Transverse colon (tissue), 4 donors: ENCODE results near the gene OR9A2. TPM values are rescaled to one million over a fixed set of nuclear protein-coding genes. Genes with fewer than 3 reads are reported as not detected.
A peak's percentile ranks its signal among the peaks of the same experiment; 100 is the strongest.

Experiments
- DNase-seq: peaks from one replicate; pipeline ENCODE4 v3.0.0-alpha.2; 2019
- H3K27ac ChIP-seq, 4 donors: fragments of 200-600 bp; sonication (generic); 2 replicates each; pipeline ENCODE4 v1.5.1; 2016 to 2018; ENCODE audit warnings: inconsistent platforms in 4 of 4
- H3K27me3 ChIP-seq: fragments of 200-600 bp; sonication (generic); 2 replicates; pipeline ENCODE4 v1.5.1; 2017; ENCODE audit warnings: inconsistent platforms
- H3K36me3 ChIP-seq, 4 donors: fragments of 200-600 bp; sonication (generic); 2 replicates each; pipeline ENCODE4 v1.5.1; 2017 to 2019; ENCODE audit warnings: inconsistent platforms in 4 of 4
- H3K4me1 ChIP-seq, 4 donors: fragments of 200-600 bp; sonication (generic); 2 replicates each; pipeline ENCODE4 v1.5.1; 2017 to 2020; ENCODE audit warnings: inconsistent platforms in 4 of 4
- H3K4me3 ChIP-seq, 4 donors: fragments of 200-600 bp; sonication (generic); 1 replicate in 1 of 4; 2 replicates in 3 of 4; pipeline versions ENCODE4 v1.5.1 to v1.6.1; 2017 to 2019; ENCODE audit warnings: inconsistent platforms in 4 of 4
- H3K9me3 ChIP-seq, 2 donors: fragments of 200-600 bp; sonication (generic); 2 replicates each; pipeline ENCODE4 v1.5.1; 2017 to 2019; ENCODE audit warnings: inconsistent platforms in 2 of 2
- EP300 ChIP-seq: sonication (generic); formaldehyde crosslinking; IDR thresholded peaks from one replicate; pipeline ENCODE4 v1.6.1; 2017; ENCODE audit warnings: antibody characterized with exemption, low read depth
- POLR2A ChIP-seq: fragments of 450-650 bp; IDR thresholded peaks from one replicate; pipeline ENCODE4 v1.6.1; 2016; ENCODE audit warnings: antibody characterized with exemption, mild to moderate bottlenecking, moderate library complexity
- POLR2AphosphoS5 ChIP-seq, 3 donors: sonication (generic); formaldehyde crosslinking; IDR thresholded peaks; one replicate each; pipeline ENCODE4 v1.6.1; 2016; ENCODE audit warnings: antibody characterized with exemption in 3 of 3
- WGBS, 2 donors: methylation state at CpG; one replicate each; pipeline ENCODE4 v1.1.5; 2018; ENCODE audit warnings: low coverage in 1 of 2; 5-methylcytosine and 5-hydroxymethylcytosine counted together
- in situ Hi-C, 4 donors: fragments of 200-750 bp; cut with MboI; loops; one replicate each; pipeline versions ENCODE4 v1.15.0 to v1.15.1; 2017; ENCODE audit warnings: low sequenced_read_pairs in 3 of 4, low pct_ligation_motif_present in 1 of 4, low pct_unique_long_range_greater_than_20kb in 1 of 4
- intact Hi-C: fragments of 100-400 bp; cut with DNase I; formaldehyde crosslinking; loops from one replicate; pipeline ENCODE4 v1.15.1; 2023; ENCODE audit warnings: low total_unique reads
- total RNA-seq, 4 donors: library from RNA; depleted of rRNA; stranded (reverse); fragments of >200 nt; gene quantifications; one replicate each; pipeline ENCODE4 v1.1.0, GENCODE V29; 2016
- TF ChIP-seq, protein P1 (sequence below), 5 experiments: fragments of 200-600 bp in 3 of 5; fragments of 450-650 bp in 2 of 5; sonication (generic) in 3 of 5; IDR thresholded peaks; 1 replicate in 2 of 5; 2 replicates in 3 of 5; pipeline ENCODE4 v1.5.1; 2016 to 2017; ENCODE audit warnings: antibody characterized with exemption in 5 of 5, inconsistent platforms in 3 of 5, mild to moderate bottlenecking in 2 of 5, moderate library complexity in 1 of 5

OR9A2 gene
- total RNA-seq, 4 donors from 2014 or later = not detected

DNA sequence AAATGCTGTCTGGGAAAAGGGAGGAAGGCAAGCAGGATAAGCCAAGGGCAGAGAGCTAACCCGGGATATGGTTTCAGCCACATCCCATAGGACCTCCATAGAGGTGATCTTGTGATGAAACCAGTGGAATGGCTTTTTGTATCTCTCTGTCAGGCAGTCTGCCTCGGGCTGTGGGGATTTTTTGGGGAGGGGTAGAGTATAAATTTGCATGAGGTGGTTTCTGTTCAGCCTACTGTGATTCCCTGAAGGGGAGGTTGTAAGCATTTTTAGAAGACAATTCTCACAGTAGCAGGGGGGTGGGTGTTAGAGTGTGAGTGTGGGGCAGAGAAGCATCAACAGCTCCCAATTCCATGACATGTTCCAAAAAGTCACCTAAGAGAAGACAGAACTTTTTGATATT lies 11.8 kb downstream of the OR9A2 start:
- H3K36me3 ChIP-seq = no peaks in the 10 kb centered on the region
- H3K9me3 ChIP-seq = no peaks in the 10 kb centered on the region
- no peak overlapping the region for H3K27ac ChIP-seq
- 49% methylated on average over 2 of the region's 2 CpGs; no CpG with 5 or more reads in 1 of the 2 donors for WGBS, 2 donors
- H3K4me1 ChIP-seq = peaks cover 0 to 8% (median 0%) of the 10 kb centered on the region in 4 donors
- intact Hi-C loops (no loop called here), in situ Hi-C loops (loop anchor here in 1 of 4 donors (25.0 kb wide), 2 partner anchors 322 to 422 kb away; partner anchors contain the start of gene TAS2R60)
- TF ChIP-seq POLR2AphosphoS5 (IDR thresholded peaks at IDR 0.05) (no peak), POLR2A (no peak), EP300 (no peak)
- TF ChIP-seq, protein P1, sequence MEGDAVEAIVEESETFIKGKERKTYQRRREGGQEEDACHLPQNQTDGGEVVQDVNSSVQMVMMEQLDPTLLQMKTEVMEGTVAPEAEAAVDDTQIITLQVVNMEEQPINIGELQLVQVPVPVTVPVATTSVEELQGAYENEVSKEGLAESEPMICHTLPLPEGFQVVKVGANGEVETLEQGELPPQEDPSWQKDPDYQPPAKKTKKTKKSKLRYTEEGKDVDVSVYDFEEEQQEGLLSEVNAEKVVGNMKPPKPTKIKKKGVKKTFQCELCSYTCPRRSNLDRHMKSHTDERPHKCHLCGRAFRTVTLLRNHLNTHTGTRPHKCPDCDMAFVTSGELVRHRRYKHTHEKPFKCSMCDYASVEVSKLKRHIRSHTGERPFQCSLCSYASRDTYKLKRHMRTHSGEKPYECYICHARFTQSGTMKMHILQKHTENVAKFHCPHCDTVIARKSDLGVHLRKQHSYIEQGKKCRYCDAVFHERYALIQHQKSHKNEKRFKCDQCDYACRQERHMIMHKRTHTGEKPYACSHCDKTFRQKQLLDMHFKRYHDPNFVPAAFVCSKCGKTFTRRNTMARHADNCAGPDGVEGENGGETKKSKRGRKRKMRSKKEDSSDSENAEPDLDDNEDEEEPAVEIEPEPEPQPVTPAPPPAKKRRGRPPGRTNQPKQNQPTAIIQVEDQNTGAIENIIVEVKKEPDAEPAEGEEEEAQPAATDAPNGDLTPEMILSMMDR (IDR thresholded peaks at IDR 0.05) = no peak
- H3K4me3 ChIP-seq = no peak overlapping the region
- DNase-seq = no peak
- no peaks in the 10 kb centered on the region for H3K27me3 ChIP-seq

DNA sequence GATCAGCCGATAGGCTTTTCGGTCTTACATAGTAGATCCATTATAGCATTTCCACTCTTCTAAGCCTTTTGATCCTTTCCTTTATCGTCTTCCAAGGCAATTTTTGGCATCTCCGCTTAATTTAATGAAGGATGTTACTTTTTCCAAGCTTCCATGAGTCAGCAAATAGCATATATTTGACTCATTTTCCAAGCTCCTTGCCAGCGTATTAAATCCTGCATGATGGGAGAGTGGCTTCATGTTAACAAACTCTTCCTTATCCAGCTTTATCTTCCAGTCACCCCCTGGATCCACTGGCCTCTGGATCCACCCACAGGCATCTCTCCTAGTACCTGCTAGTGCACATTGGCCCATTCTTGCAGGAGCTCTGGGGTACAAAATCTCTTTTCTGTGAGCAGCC lies 13.0 kb downstream of the OR9A2 start:
- TF ChIP-seq POLR2A (no peak), EP300 (peak; percentile 16), POLR2AphosphoS5 (IDR thresholded peaks at IDR 0.05) (peak in 2 of 3 donors; percentile 24 to 27)
- Histone ChIP-seq H3K4me3 (no peak overlapping the region), H3K4me1 (peaks cover 0 to 8% (median 0%) of the 10 kb centered on the region in 4 donors), H3K36me3 (no peaks in the 10 kb centered on the region), H3K27me3 (no peaks in the 10 kb centered on the region), H3K9me3 (no peaks in the 10 kb centered on the region), H3K27ac (peak overlapping the region in 3 of 4 donors; percentile 46 to 63 (median 61))
- WGBS, 2 donors = 56% methylated on average over 5 of the region's 5 CpGs
- DNase-seq = no peak
- intact Hi-C loops (no loop called here), in situ Hi-C loops (loop anchor here in 2 of 4 donors (5.0 to 25.0 kb wide), 3 partner anchors 198 to 423 kb away; partner anchors contain the start of gene TAS2R60 (in 1 of the 2))

DNA sequence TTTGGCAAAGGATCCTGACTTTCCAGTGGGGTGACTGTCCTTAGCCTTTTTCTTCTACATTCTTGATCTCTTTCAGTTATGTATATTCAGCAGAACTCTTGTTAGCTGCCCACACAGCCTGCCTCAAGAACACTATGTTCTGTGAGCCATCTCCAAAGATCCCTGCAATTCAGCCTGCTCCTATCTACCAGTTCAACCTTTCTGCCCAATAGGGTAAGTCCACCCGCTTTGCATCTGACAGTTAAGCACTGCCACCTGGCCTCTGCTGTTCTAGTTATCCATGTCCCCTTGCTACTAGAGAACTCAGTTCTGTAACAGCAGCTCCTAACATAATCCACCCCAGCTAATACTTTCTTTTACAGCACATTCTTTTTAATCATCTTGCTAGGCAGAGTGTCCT lies 13.5 kb downstream of the OR9A2 start:
- Histone ChIP-seq H3K36me3 (no peaks in the 10 kb centered on the region), H3K27ac (peak overlapping the region in 3 of 4 donors; percentile 46 to 63 (median 61)), H3K4me3 (no peak overlapping the region), H3K4me1 (peaks cover 0 to 8% (median 0%) of the 10 kb centered on the region in 4 donors), H3K9me3 (no peaks in the 10 kb centered on the region), H3K27me3 (no peaks in the 10 kb centered on the region)
- intact Hi-C loops = no loop called here
- no peak for DNase-seq
- WGBS, 2 donors = 86 to 95% methylated on average over 1 of the region's 1 CpG
- in situ Hi-C loops = loop anchor here in 2 of 4 donors (5.0 to 25.0 kb wide), 3 partner anchors 199 to 424 kb away; partner anchors contain the start of gene TAS2R60 (in 1 of the 2)
- no peak for TF ChIP-seq POLR2AphosphoS5 (IDR thresholded peaks at IDR 0.05)
- TF ChIP-seq EP300 = no peak
- no peak for TF ChIP-seq POLR2A
- TF ChIP-seq, protein P1 (IDR thresholded peaks at IDR 0.05) = no peak

DNA sequence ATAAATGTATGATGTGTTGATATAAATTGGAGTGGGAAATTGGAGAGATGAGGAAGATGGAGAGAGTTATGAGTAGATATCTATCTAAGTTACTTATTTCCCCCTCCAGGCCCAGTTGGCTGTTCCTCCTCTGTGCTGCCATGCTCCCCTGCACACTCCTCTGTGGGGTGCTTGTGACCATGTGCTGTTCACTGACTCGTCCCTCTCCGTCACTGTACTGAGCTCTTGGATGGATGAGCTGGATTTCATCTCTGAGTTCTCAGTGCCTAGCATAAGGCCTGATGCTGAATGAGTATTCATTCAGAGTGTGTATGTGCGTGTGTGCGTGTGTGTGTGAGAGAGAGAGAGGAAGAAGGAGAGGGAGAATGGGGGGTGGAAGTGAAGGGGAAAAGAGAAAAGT lies 14.5 kb downstream of the OR9A2 start:
- no peak overlapping the region for H3K27ac ChIP-seq

More for the DNA sequence above, 14.5 kb downstream of the OR9A2 start:
- Histone ChIP-seq H3K9me3 (no peaks in the 10 kb centered on the region), H3K4me3 (no peak overlapping the region), H3K27me3 (no peaks in the 10 kb centered on the region), H3K36me3 (no peaks in the 10 kb centered on the region), H3K4me1 (peaks cover 0 to 8% (median 0%) of the 10 kb centered on the region in 4 donors)
- in situ Hi-C loops = loop anchor here in 2 of 4 donors (5.0 to 25.0 kb wide), 3 partner anchors 200 to 425 kb away; partner anchors contain the start of gene TAS2R60 (in 1 of the 2)
- intact Hi-C loops = no loop called here
- no peak for DNase-seq
- WGBS, 2 donors = 87 to 100% methylated on average over 3 to 4 of the region's 4 CpGs
- TF ChIP-seq, protein P1 (IDR thresholded peaks at IDR 0.05) = no peak
- TF ChIP-seq EP300 (no peak), POLR2A (no peak), POLR2AphosphoS5 (IDR thresholded peaks at IDR 0.05) (no peak)
